NCI-H2081 (cell line): Measurements from ENCODE around the gene LCE3A.
"Not testable (repeated sequence)": the region's sequence is repeated elsewhere in the genome, so short reads cannot be mapped to it uniquely, and the experiment has no call there.

Experiments used
- DNase-seq, 2 experiments: peaks; one replicate each; lab custom pipeline; 2025; lab: John Stamatoyannopoulos, UW

The LCE3A gene

DNA sequence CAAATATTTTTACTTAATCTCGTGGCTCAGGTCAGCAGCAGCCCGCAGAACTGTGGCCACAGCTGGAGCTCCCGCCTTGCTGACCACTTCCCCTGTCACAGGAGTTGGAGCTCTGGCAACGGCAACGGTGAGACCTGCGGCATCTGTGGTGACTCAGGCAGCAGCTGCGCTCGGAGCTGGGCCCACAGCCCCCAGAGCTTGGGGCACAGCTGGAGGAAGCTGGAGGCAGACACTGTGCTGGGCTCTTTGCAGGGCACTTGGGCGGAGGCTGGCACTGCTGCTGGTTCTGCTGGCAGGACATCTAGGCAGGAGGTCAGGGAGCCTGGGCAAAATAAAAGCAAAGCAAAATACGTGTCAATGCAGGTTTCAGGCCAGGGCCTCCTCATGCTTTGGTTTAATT lies at the start of gene LCE3A:
TSS of gene LCE3A (minus strand) at position 301 of the 400 bp plus-strand sequence. CDS start at position 301, 0 bp downstream.
- no peak for DNase-seq

DNA sequence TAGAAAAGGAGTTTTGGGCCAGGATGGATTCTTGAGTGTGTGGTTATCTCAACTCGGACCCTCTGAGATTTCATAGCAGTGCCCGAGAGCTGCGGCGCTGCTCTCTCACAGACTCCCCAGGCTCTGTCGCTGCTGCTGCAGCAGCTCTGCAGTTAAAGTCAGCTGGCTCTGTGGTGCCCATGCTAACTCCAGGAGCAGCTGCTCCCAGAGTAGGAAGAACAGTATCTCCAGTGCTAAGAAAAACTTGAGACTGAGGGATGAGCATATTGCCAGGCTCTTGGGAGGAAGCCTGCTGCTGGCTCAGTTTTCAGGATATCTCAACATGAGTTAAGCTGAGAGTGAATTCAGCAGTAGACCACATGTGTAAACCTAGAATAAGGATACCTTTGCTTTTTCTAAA lies 44.7 kb upstream of the LCE3A start:
- no peak for DNase-seq

DNA sequence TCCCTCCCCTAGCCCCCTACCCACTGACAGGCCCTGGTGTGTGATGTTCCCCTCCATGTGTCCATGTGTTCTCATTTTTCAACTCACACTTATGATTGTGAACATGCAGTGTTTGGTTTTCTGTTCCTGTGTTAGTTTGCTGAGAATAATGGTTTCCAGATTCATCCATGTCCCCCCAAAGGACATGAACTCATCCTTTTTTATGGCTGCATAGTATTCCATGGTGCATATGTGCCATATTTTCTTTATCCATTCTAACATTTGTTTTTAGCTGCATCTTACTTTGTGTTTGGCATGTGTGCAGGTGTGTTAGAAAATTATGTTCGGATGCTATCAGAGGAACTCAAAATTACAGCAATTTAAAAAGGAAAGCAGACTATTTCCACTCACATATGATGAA lies 43.3 kb upstream of the LCE3A start:
- DNase-seq, result not testable (repeated sequence)

DNA sequence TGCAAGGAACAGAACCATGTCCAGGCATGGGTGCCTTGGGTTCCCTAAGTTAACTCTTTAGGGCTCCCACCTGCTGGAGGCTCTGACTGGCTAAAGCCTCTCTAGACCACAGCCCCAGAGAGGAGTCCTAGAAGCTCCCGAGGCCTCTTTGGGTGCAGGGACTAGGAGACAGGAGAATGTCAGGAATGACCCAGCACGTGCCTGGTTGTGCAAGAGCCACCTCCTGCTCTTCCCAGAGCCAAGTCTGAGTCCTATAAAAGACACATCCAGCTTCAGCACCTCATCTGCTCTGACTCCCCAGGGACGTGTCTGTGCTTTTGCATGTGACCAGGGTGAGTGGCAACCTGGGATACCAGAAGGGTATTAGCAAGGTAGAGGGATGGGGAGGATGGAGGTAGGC lies 40.2 kb upstream of the LCE3A start, which contains the start of gene LCE2D:
TSS of gene LCE2D (plus strand) at position 283 of the 400 bp plus-strand sequence. CDS start 726 bp downstream, outside the sequence.
- DNase-seq, result no peak

- no peak for DNase-seq
Measured at GRCh38 chr1:152658649-152659048, 35.7 kb upstream of the LCE3A start.

DNA sequence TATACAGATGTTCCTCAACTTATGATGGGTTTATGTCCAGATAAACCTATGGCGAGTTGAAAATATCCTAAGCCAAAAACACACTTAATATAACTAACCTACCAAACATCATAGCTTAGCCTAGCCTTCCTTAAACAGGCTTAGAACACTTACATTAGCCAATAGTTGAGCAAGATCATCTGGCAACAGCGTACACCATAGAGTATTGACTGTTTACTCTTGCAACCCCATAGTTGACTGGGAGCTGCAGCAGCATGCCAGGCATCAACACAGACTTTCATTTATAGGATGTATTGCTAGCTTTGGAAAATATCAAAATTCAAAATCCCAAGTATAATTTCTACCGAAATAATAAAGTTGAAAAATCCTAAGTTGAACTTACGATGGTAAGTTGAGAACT lies 34.8 kb upstream of the LCE3A start:
- DNase-seq, result no peak

GRCh38 chr1:152656459-152656858 lies 33.6 kb upstream of the LCE3A start:
- DNase-seq, result no peak

DNA sequence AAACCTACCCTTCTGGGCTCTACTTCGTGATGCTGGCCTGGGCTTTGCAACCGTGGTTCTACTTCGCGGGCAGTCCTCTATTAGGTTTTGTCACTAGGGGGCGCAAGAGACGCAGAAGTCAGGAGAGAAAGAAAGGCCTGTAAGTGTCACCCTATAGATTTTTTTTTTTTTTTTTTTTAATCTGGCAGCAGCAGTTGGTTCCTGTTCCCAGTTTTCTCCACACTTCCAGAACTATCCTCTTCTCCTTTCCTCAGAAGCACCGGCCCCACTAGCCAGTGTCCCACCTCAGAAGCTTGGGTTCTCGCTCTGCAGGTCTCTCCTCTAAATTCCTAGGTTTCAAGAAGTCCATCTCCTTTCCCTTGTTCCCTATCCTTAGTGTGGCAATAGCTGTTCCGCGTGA lies 31.2 kb upstream of the LCE3A start:
- peak; percentile 58 to 74 for DNase-seq

GRCh38 chr1:152646656-152647055 lies 23.8 kb upstream of the LCE3A start:
- DNase-seq, result no peak

GRCh38 chr1:152645146-152645545 lies 22.2 kb upstream of the LCE3A start:
- DNase-seq, result no peak

DNA sequence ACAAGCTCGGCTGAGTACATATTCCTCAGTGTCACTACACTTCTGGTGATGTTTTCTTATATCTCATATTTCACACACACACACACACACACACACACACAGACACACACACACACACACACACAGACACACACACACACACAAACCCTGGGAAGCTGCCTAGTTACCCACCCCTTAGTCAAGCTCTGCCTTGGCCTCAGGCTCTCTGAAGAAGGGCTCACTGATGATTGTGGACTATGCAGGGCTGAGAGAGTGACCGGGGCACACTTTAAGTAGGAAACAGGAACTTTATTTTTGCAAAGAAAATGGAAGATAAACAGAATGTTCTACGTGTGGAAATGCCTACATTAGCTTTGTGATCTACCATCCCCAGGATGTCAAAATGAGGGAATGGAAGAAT lies 21.0 kb upstream of the LCE3A start:
- no peak for DNase-seq

DNA sequence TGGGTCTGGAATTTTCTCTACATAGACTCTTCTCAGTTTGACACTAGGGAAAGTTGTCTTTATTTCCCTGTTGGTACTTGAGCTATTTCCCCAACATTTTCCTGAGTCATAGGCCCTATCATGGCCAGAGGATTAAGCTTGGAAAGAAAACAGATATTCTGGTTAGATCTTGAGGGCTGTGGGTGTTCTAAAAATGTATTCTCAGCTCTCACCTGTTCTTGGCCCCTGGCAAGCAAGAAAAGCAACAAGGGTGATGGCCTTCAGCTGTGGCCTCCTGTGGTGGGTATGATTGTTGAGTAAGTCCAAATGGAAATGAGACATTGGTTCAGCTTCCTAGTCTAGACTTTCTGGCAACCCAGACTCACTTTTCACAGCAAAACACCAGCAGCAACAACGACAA lies 17.4 kb upstream of the LCE3A start:
- DNase-seq, result no peak

- no peak for DNase-seq
Measured at GRCh38 chr1:152630596-152630995, 7.7 kb upstream of the LCE3A start.

DNA sequence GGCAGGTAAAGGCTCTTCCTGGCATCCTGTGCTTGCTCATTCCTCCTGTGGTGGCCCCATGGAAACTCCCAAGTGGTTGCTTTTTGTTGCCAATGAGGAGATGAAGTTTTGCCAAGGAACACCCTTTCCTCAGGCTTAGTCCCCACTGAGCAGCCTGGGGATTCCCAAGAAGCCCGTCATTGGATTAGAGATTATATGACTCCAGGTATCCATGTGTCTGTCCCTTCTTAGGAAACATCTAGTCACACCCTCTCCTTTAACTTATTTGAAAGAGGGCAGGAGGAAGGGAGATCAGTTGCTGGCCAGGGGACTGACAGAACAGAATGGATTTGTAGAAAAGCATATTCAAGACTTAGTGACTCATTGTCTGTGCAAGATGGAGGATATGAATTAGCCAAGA lies 3.8 kb upstream of the LCE3A start:
- DNase-seq, result no peak

- no peak for DNase-seq
Measured at GRCh38 chr1:152623203-152623844, 421 bp upstream of the LCE3A start.

GRCh38 chr1:152621993-152622392 lies 910 bp downstream of the LCE3A start:
- no peak for DNase-seq

GRCh38 chr1:152613511-152613910 lies 9.4 kb downstream of the LCE3A start, which contains the start of gene LCE3B:
LCE3B (plus strand) TSS chr1:152613811; CDS start chr1:152613811, 0 bp downstream.
- DNase-seq, result no peak

DNA sequence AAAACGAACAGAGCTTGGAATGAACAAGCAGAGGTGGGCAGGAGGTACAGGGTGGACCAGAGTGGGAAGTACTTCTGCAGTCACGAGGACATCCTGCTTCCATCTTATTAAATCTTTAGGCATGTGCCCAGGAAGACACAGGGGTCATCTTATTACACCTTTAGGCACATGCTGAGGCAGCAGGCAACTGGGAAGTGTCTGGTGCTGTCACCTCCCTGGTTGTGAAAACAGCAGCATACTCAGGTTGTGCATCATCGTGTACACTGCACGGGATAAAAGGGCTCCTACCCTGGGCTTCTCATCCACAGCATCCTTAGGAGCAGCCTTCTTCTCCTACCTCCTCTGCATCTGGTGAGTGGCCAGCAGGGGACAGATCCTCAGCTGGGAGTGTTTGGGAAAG lies 23.0 kb downstream of the LCE3A start, which contains the start of gene LCE3C:
TSS of gene LCE3C (plus strand) at position 301 of the 400 bp plus-strand sequence. CDS start 498 bp downstream, outside the sequence.
- no peak for DNase-seq

- no peak for DNase-seq
Measured at GRCh38 chr1:152596986-152597385, 25.9 kb downstream of the LCE3A start.

DNA sequence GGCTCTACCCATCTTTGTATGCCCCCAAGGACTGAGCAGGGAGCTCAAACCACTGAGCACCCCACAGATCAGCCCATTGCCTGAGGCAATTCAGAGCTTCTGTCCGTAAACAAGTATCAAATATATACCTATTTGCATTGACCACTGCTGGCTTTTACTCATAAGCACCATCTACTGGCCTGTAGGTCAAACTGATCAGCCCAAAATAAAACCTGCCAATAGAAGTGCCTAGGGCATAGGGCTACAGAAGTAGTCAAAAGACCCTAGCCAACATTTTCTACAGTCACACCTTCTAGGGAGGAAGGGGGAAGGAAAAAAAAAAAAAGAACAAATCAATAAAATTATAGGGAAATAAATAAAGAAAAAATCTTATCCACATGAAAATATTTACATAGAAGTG lies 37.3 kb downstream of the LCE3A start:
- no peak for DNase-seq

GRCh38 chr1:152582647-152583046 lies 40.3 kb downstream of the LCE3A start:
- no peak for DNase-seq

DNA sequence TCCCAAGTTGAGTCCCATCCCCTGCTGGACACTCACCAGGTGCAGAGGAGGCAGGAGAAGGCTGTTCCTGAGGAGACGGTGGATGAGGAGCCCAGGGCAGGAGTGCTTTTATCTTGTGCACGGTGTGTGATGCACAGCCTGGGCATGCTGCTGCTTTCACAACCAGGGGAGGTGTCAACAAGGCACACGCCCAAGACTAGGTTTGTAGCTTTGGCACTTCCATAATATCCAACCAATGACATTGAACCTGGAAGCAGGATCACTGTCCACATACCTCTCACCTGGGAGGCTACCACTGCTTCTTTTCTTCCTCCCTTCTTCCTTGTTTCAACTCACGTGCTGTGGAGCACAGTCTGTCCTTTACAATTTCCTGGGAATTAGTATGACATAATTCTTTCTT lies 42.5 kb downstream of the LCE3A start, which contains the start of gene LCE3D:
TSS of gene LCE3D (minus strand) at position 84 of the 400 bp plus-strand sequence. CDS start 580 bp downstream, outside the sequence.
- DNase-seq, result no peak

- DNase-seq, result not testable (repeated sequence)
Measured at GRCh38 chr1:152579526-152579925, 43.4 kb downstream of the LCE3A start.

GRCh38 chr1:152577168-152577567 lies 45.7 kb downstream of the LCE3A start:
- no peak for DNase-seq
